ENCODE results near the gene CCS.

GRCh38 chr11:66543263-66544107, 49.5 kb upstream of the CCS start:
- peak; percentile 31 to 63 (median 49) for TF ChIP-seq CTCF (IDR thresholded peaks at IDR 0.05)
- no peak for TF ChIP-seq POLR2AphosphoS5 (IDR thresholded peaks at IDR 0.05)
- TF ChIP-seq POLR2A (IDR thresholded peaks at IDR 0.05), result peak in 1 of 4 donors; percentile 11
